ENCODE measurements around the gene CXCR5.

Gene CXCR5

GRCh38 chr11:118877487-118878162 is 6.1 kb upstream of the CXCR5 start:
- DNase-seq, result no peak

GRCh38 chr11:118878163-118878563 is 5.5 kb upstream of the CXCR5 start:
- no peak for DNase-seq

DNA sequence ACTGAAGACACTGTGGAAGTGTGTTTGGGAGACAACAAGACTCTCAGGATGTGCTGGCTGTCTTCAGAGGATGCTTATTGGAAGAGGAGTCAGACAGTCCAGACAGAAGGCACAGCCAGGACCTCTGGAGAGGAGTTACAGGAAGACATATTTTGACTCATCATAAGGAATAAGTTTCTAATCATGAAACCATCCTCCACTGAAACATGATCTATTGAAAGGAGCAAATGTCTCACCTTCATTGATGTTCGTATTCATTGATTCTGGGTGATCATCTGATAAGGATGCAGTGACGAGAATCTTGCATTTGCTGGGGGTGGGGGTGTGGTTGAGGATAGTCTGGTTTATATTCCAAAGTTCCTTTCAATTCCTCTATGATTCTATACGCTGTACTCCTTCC is 2.5 kb upstream of the CXCR5 start:
- DNase-seq, result no peak

DNA sequence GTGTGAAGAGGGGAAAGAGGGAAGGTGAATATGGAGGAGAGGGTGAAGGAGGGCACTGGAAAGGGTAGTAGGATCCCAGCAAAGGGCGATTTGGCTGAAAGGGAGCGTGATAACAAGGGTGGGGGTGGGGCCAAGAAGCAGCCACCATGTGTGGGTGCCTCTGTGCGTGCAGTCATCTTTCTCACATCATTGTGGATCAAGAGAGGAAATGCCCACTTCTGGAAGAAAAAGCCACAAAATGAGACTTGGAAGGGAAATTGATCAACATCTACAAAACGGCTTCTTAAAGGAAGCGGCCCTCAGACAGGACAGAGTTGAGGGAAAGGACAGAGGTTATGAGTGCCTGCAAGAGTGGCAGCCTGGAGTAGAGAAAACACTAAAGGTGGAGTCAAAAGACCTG is 1.2 kb upstream of the CXCR5 start:
- no peak for DNase-seq

GRCh38 chr11:118883004-118883367 is 706 bp upstream of the CXCR5 start:
- DNase-seq, result no peak

- DNase-seq, result no peak
Measured at GRCh38 chr11:118884875-118885274, 1.2 kb downstream of the CXCR5 start.

- no peak for DNase-seq
Measured at GRCh38 chr11:118885319-118885718, 1.6 kb downstream of the CXCR5 start.

- no peak for DNase-seq
Measured at GRCh38 chr11:118885831-118886565, 2.3 kb downstream of the CXCR5 start.

GRCh38 chr11:118886681-118887111 is 3.0 kb downstream of the CXCR5 start:
- DNase-seq, result no peak

DNA sequence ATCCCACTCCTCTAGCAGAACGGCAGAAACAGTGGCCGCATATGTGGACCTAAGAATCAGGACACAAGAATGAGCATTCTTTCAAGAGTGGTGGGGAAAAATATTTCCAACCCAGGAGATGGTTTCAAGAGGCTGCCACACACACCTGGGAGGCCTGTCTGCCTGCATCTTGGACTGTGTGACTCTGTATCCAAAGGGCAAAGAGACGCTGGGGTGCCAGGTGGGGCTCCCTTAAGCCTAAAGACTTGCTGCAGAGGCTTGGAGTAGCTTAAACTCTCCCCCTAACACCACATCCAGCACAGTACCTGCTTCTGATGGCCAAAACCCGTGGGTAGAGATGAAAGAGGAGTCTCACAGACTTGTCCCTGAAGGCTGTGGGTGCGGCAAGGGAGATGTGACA is 3.5 kb downstream of the CXCR5 start:
- DNase-seq, result no peak

GRCh38 chr11:118888398-118888797 is 4.7 kb downstream of the CXCR5 start:
- DNase-seq, result no peak

DNA sequence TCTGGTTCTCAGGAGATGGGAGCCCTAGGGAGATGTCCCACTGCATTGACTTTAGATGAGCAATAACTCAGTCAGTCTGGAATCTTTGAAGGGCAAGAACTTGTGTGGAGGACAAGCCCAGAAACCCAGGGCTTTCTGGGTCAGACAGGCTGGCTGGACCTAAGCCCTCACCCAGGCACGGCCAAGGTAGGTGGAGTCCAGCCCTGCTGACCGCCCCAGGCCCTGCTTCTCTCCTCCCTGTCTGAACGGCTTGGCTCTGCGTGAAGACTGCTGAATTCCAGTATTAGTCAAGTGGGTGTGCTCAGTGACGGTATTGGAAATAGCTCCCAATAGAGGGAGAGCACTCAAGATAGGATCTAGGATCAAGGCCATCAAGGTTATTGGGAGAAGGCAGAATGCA is 6.1 kb downstream of the CXCR5 start:
- no peak for DNase-seq

DNA sequence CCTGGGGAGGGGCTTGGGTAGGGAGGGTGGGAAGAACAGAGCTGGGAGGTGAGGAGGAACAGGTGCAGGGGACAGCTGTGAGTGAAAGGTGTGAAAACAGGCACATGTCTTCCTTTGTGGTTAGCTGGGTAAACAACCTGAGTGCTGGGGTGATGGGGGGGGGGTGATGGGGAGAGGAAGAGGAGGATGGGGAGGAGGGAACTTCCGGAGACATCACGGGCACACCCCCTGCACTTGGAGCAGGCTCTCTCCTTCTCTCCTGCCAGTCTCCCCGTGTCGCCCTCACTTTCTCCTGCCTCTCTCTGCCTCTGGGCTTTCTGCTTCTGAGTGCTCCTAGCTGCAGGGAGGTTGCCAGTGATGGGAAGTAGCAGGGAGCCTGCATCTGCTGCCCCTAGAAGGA is 8.8 kb downstream of the CXCR5 start:
- no peak for DNase-seq

DNA sequence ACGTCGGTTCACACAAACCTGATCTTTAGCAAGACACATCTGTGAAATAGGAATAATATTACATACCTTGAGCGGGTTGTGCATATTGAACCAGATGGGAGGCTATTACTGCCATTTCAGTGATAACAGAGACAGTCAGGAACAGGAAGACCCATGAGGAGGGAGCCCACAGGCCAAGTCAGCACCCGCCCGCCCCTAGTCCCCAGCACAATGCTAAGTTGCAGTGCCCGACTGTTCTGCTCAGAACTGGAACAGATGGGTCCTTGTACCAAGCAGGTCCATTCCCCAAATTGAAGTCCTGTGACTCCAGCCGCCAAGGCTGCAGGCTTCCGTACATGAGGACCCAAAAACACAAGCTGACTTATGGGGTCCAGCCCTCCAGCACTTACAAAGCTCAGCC is 9.3 kb downstream of the CXCR5 start:
- no peak for DNase-seq

DNA sequence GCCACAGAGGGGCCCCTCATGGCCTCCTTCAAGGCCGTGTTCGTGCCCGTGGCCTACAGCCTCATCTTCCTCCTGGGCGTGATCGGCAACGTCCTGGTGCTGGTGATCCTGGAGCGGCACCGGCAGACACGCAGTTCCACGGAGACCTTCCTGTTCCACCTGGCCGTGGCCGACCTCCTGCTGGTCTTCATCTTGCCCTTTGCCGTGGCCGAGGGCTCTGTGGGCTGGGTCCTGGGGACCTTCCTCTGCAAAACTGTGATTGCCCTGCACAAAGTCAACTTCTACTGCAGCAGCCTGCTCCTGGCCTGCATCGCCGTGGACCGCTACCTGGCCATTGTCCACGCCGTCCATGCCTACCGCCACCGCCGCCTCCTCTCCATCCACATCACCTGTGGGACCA is 10.0 kb downstream of the CXCR5 start:
- DNase-seq, result no peak

- DNase-seq, result no peak
Measured at GRCh38 chr11:118894192-118894591, 10.5 kb downstream of the CXCR5 start.

- DNase-seq, result no peak
Measured at GRCh38 chr11:118895093-118896039, 11.7 kb downstream of the CXCR5 start.

- no peak for DNase-seq
Measured at GRCh38 chr11:118896472-118896913, 12.8 kb downstream of the CXCR5 start.

DNA sequence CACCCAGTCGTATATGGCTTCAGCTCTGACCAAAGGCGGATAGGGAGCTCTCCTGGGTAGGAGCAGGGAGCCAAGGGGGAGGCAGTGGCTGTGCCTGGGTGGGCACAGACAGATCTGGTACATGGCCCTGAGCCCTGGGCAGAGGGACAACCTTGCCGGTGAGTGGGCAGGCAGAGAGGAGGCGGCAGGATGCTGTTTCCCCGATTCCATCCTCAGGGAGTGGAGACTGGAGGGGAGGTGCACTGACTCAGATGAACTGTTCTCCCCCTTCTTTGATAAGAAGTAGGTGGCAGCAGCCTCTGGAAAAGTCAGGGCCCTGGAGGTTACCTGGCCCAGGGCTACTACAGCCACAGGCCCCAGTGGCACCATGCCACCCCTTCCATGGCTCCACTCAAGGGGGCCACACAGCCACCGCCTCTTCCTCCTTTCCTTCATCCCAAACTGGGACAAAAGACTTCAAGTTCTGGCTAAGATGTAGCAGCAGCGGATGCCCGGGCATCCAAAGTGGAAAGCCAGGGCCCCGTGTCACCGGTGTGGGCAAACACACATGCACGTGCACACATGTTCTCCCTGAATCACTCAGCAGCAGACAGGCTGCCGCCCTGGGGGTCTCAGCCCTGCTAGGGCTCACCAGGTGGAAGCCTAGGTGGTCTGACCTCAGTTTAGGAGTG is 13.4 kb downstream of the CXCR5 start:
- DNase-seq, result no peak

- no peak for DNase-seq
Measured at GRCh38 chr11:118897721-118898310, 14.1 kb downstream of the CXCR5 start.

DNA sequence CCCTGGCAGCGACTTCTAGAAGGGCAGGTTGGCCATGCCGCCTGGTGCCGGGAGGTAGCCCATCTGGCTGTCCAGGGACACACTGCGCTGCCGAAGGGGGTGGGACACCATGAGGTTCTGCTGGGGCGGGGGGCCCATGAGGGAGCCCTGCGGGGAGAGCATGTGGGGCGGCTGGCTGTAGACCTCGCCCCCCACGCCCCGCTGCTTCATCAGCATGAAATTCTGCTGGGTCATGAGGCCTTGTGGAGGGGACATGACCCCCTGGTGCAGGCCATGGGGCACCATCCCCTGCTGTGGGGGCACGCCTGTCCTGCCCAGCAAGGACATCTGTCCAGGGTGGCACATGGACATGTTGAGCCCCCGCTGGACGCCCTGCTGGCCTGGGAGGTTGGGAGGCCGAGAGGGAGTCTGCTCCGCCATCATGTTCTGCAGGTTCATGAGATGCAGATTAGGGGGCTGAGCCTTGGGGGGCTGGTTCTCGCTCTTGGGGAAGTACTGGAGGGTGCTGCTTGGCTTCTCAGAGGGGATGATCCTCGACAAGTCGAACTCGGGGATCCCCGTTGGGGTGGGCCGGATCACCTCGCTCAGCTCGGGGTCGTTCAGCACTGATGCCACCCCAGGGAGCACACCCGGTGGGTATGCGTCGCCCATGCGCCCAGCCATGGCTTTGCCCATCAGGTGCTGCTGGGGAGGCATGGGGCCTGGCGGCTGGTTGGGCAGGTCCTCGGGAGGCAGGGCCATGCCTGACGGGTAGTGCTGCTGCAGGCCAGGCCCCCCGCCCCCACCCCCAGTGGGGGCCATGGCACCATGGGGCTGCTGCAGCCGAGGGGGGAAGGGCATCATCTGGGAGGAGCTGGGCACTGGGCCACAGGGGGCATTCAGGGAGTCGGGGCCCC is 15.0 kb downstream of the CXCR5 start:
- DNase-seq, result no peak

DNA sequence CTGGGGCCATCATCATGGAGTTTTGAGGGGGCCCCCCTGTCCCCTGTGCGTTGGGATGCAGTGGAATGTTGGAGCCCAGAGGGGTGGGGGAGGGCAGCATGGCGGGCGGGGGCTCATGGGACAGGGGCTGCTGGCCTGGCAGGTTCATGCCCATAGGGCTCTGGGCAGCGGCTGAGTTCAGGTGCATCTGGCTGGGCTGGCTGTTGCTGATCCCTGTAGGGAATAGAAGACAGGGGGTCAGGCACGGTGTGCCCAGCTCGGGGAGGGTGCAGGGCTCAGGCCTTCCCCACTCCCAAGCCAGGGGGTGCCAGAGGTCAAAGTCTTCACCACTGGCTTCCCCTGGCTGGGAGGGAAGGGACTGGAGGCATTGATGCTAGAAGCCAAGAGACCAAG is 15.6 kb downstream of the CXCR5 start:
- DNase-seq, result no peak
